Breast epithelium (tissue), 3 donors: ENCODE results near the gene NFIX.

ENCODE experiments used
- CTCF ChIP-seq, 3 donors: fragments of 450-650 bp; IDR thresholded peaks; one replicate each; pipeline ENCODE4 v1.5.1; 2016 to 2017; ENCODE audit warnings: antibody characterized with exemption in 3 of 3, mild to moderate bottlenecking in 3 of 3, moderate library complexity in 3 of 3
- POLR2AphosphoS5 ChIP-seq, 3 donors: sonication (generic); formaldehyde crosslinking; IDR thresholded peaks; one replicate each; pipeline ENCODE4 v1.6.1; 2017; ENCODE audit warnings: antibody characterized with exemption in 3 of 3

- no peak for TF ChIP-seq CTCF (IDR thresholded peaks at IDR 0.05)
- TF ChIP-seq POLR2AphosphoS5 (IDR thresholded peaks at IDR 0.05): no peak
Measured at GRCh38 chr19:13071444-13072187, 76.3 kb downstream of the NFIX start.
